Smooth muscle cell (in vitro differentiated cells): ENCODE measurements around the gene KANSL1L. TPM values are rescaled to one million over a fixed set of nuclear protein-coding genes. Genes with fewer than 3 reads are reported as not detected.
"Not testable (repeated sequence)": the region's sequence is repeated elsewhere in the genome, so short reads cannot be mapped to it uniquely, and the experiment has no call there.

Experiments
- DNase-seq: peaks from one replicate; lab custom pipeline; 2025; ENCODE audit not compliant: unreplicated experiment; lab: John Stamatoyannopoulos, UW
- H2AFZ ChIP-seq: fragments of 200-600 bp; sonication (generic); 2 replicates; pipeline ENCODE4 v1.6.0; 2016; ENCODE audit warnings: antibody characterized with exemption, low read depth, mild to moderate bottlenecking
- H3F3A ChIP-seq: fragments of 200-600 bp; sonication (generic); 2 replicates; pipeline ENCODE4 v1.6.0; 2017; ENCODE audit warnings: antibody characterized with exemption, low read depth
- H3K27ac ChIP-seq: fragments of 200-600 bp; sonication (generic); 2 replicates; pipeline ENCODE4 v1.5.1; 2016; ENCODE audit warnings: low read depth, mild to moderate bottlenecking
- H3K27me3 ChIP-seq: fragments of 200-600 bp; sonication (generic); 2 replicates; pipeline ENCODE4 v1.6.1; 2016; ENCODE audit warnings: low read depth, mild to moderate bottlenecking
- H3K36me3 ChIP-seq: fragments of 200-600 bp; sonication (generic); 2 replicates; pipeline ENCODE4 v1.5.1; 2016; ENCODE audit warnings: low read depth
- H3K4me1 ChIP-seq: fragments of 200-600 bp; sonication (generic); 2 replicates; pipeline ENCODE4 v1.5.1; 2016; ENCODE audit warnings: low read depth
- H3K4me2 ChIP-seq: fragments of 200-600 bp; sonication (generic); 2 replicates; pipeline ENCODE4 v1.6.0; 2016; ENCODE audit warnings: mild to moderate bottlenecking
- H3K4me3 ChIP-seq: fragments of 200-600 bp; sonication (generic); 2 replicates; pipeline ENCODE4 v1.5.1; 2016; ENCODE audit warnings: mild to moderate bottlenecking
- H3K79me2 ChIP-seq: fragments of 200-600 bp; sonication (generic); 2 replicates; pipeline ENCODE4 v1.6.0; 2016; ENCODE audit warnings: low read depth, mild to moderate bottlenecking
- H3K9ac ChIP-seq: fragments of 200-600 bp; sonication (generic); 2 replicates; pipeline ENCODE4 v1.6.0; 2016; ENCODE audit warnings: low read depth
- H3K9me3 ChIP-seq: fragments of 200-600 bp; sonication (generic); replicated peaks from 2 replicates; pipeline ENCODE4 v1.5.1; 2016; ENCODE audit warnings: low read depth
- H4K20me1 ChIP-seq: fragments of 200-600 bp; sonication (generic); 2 replicates; pipeline ENCODE4 v1.6.0; 2016; ENCODE audit warnings: low read depth
- CTCF ChIP-seq: fragments of 200-600 bp; sonication (generic); IDR thresholded peaks from 2 replicates; pipeline ENCODE4 v1.5.1; 2017; ENCODE audit warnings: borderline replicate concordance, mild to moderate bottlenecking, antibody characterized with exemption; ENCODE audit not compliant: insufficient read depth, poor library complexity, severe bottlenecking
- WGBS: methylation state at CpG from one replicate; pipeline ENCODE4 v1.1.7; 2016; ENCODE audit warnings: low lambda C conversion rate; 5-methylcytosine and 5-hydroxymethylcytosine counted together
- polyA plus RNA-seq: library from polyadenylated mRNA; unstranded; fragments of >200 nt; fragmentation: Nextera tagmentation; extraction: Ambion mirVana; gene quantifications from 2 replicates; pipeline ENCODE4 v1.2.1, GENCODE V29; 2016
- total RNA-seq: library from RNA; depleted of rRNA; stranded (reverse); fragments of >200 nt; gene quantifications from 2 replicates; pipeline ENCODE4 v1.2.3, GENCODE V29; 2014

KANSL1L gene
- total and polyA plus RNA-seq, 2 experiments from 2014 or later: 3.6 to 27.0 TPM

DNA sequence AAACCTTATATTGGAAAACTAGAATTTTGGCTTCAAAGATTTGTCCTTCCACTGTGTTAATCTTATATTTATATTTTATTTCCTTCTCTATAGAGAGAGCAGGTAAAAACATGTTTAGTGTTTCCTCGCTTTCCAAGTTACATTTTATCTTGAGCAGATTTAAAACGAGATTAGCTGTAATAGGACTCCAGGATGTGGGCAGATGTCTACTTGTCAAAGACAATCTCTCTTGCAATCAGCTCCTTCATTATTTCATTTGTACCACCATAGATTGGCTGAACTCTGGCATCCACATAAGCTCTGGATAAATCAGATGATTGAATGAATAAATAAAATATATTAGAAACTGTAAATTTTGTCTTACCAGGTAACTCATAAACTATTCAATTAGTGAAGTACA lies 17.5 kb upstream of the KANSL1L start:
- H3K36me3 ChIP-seq: no peaks in the 10 kb centered on the region
- DNase-seq: no peak
- H3K4me3 ChIP-seq: no peak overlapping the region
- H4K20me1 ChIP-seq: no peaks in the 10 kb centered on the region
- no peaks in the 10 kb centered on the region for H3F3A ChIP-seq
- no peaks in the 10 kb centered on the region for H3K4me1 ChIP-seq
- no peak overlapping the region for H3K27ac ChIP-seq
- H3K9me3 ChIP-seq: peaks cover 8% of the 10 kb centered on the region
- H3K79me2 ChIP-seq: no peaks in the 10 kb centered on the region
- no peak overlapping the region for H3K4me2 ChIP-seq
- WGBS: 72% methylated on average over 2 of the region's 2 CpGs
- no peak overlapping the region for H3K9ac ChIP-seq
- TF ChIP-seq CTCF: no peak
- no peaks in the 10 kb centered on the region for H3K27me3 ChIP-seq
- no peak overlapping the region for H2AFZ ChIP-seq

DNA sequence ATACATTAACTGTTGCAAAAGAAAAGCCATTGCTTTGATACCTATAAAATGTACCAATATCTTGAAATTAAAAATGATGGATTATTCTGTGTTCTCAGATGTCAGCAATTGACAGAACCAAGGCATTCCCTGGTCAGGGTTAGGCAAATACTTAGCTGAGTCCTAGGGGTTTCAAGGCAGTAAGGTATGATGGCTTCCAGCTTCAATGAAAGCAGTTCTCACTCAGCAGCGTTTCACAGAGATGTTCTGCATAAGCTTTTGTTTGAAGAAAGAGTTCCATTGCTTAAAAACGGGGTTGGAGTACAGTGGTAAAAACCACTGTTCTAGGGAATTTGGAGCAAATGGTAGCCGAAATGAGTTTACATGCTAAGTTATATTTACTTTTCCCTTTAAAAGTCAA lies 17.0 kb upstream of the KANSL1L start:
- TF ChIP-seq CTCF: no peak
- no peaks in the 10 kb centered on the region for H3K27me3 ChIP-seq
- peaks cover 8% of the 10 kb centered on the region for H3K9me3 ChIP-seq
- H3K4me2 ChIP-seq: no peak overlapping the region
- no peak overlapping the region for H3K4me3 ChIP-seq
- no peaks in the 10 kb centered on the region for H4K20me1 ChIP-seq
- H3K4me1 ChIP-seq: no peaks in the 10 kb centered on the region
- DNase-seq: no peak
- no peaks in the 10 kb centered on the region for H3K79me2 ChIP-seq
- no peaks in the 10 kb centered on the region for H3K36me3 ChIP-seq
- 81% methylated on average over 3 of the region's 3 CpGs for WGBS
- no peak overlapping the region for H2AFZ ChIP-seq
- H3F3A ChIP-seq: no peaks in the 10 kb centered on the region
- no peak overlapping the region for H3K9ac ChIP-seq
- no peak overlapping the region for H3K27ac ChIP-seq

- H2AFZ ChIP-seq, H3K36me3 ChIP-seq, DNase-seq, H3F3A ChIP-seq, H3K27me3 ChIP-seq, H3K4me3 ChIP-seq, H3K9me3 ChIP-seq, H3K27ac ChIP-seq, H3K9ac ChIP-seq, H3K79me2 ChIP-seq, H4K20me1 ChIP-seq, H3K4me2 ChIP-seq: not testable (repeated sequence)
- WGBS: 92% methylated on average over 1 of the region's 1 CpG
- peaks cover 14% of the 10 kb centered on the region for H3K4me1 ChIP-seq
Observed at GRCh38 chr2:210183936-210184335, 12.7 kb upstream of the KANSL1L start.

- WGBS: 46% methylated on average over 12 of the region's 12 CpGs
Observed at GRCh38 chr2:210181606-210182088, 10.4 kb upstream of the KANSL1L start.

GRCh38 chr2:210181033-210181605 lies 9.9 kb upstream of the KANSL1L start:
- H3K9ac ChIP-seq, H3K36me3 ChIP-seq, H3K79me2 ChIP-seq, H3K9me3 ChIP-seq, DNase-seq, H3K4me2 ChIP-seq, H3K4me3 ChIP-seq, H2AFZ ChIP-seq, H4K20me1 ChIP-seq, H3K27ac ChIP-seq, H3F3A ChIP-seq, H3K27me3 ChIP-seq: not testable (repeated sequence)
- WGBS: 79% methylated on average over 3 of the region's 3 CpGs
- peaks cover 22% of the 10 kb centered on the region for H3K4me1 ChIP-seq

More at GRCh38 chr2:210181606-210182088, 10.4 kb upstream of the KANSL1L start:
- not testable (repeated sequence) for H3K79me2 ChIP-seq, H3K27ac ChIP-seq, H4K20me1 ChIP-seq, H3K36me3 ChIP-seq, H2AFZ ChIP-seq, DNase-seq, H3K4me3 ChIP-seq, H3K9me3 ChIP-seq, H3K4me2 ChIP-seq, H3K27me3 ChIP-seq, H3F3A ChIP-seq, H3K9ac ChIP-seq
- H3K4me1 ChIP-seq: peaks cover 22% of the 10 kb centered on the region
